NCI-H345 treated with DMSO at 0.1 percent for 48 hours (cell line): ENCODE measurements around the gene RUNX3.

Source experiments
- DNase-seq: peaks from one replicate; lab custom pipeline; 2025; ENCODE audit not compliant: unreplicated experiment; lab: John Stamatoyannopoulos, UW

The RUNX3 gene

DNA sequence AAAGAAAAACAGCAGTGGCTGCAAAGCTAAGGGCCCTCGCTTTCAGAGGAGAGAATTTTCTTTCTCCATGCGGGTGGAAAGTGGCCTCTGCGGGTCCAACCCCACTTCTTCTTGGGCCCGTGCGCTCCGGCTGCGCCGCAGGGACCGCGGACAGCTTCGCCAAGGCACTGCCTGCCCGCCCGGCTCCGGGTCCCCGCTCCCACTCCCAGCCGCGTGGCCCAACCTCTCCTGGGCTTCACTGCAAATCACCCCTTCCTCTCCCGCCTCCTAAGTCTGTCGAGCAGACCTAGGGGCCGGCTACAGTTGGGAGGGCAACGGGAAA, 1.0 kb upstream of the RUNX3 start:
- DNase-seq, result no peak

DNA sequence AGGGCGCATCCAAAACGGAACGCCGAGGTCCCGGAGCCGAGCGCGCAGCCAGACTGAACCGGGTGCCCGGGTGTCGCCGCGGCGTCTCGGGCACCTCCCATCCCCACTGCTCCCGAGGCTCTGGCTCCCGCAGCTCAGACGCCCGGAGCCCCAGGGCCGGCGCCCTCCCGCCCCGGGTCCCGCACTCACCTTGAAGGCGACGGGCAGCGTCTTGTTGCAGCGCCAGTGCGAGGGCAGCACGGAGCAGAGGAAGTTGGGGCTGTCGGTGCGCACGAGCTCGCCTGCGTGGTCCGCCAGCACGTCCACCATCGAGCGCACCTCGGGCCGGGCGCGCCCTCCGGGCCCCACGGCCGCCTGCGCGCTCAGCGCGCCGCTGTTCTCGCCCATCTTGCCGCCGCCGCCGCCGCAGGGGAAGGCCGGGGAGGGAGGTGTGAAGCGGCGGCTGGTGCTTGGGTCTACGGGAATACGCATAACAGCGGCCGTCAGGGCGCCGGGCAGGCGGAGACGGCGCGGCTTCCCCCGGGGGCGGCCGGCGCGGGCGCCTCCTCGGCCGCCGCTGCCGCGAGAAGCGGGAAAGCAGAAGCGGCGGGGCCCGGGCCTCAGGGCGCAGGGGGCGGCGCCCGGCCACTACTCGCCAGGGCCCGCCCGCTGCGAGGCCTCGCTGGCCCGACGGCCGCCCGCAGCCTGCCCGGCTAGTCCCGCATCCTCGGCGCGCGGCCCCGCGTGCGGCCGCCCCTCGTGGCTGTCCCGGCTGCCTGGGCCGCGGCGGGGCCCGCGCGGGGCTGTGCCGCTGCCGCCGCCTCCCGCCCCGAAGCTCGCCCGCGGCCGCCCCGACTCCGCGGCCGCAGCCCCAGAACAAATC, 447 bp downstream of the RUNX3 start:
- DNase-seq, result no peak

DNA sequence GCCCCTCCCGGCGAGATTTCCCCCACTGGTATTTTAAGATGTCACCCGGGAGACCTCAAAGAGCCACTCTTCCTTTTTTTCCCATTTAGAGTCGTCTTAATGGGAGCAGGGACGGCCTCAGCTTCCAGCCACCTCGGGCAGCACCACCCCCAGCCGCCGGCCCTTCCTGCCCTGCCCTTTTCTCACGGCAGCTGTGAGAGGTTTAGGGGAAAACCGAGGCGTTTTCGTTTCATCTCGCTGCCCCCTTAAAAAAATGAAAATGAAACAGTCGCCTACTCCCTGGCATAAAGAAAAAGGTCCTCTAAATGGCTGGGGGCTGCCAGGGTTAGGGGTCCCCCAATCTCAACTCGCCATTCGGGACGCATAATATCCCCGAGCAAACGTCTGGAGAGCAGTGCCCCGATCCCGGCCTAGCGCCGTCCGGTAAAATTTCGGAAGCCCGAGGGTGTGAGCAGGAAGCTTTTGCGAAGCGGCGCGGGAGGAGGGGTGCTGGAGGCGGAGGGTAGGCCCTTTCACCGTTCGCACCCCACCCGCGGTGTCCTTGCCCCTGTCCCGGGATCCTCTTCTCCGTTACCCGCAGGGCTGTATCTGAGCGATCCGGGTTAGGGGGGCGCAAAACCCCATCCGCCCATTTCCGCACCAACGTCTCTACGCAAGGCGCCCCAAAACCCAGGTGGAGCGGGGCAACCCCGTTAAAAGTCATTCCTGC, 1.2 kb downstream of the RUNX3 start:
- DNase-seq, result no peak

GRCh38 chr1:24927988-24928688, 1.9 kb downstream of the RUNX3 start:
- DNase-seq, result no peak

DNA sequence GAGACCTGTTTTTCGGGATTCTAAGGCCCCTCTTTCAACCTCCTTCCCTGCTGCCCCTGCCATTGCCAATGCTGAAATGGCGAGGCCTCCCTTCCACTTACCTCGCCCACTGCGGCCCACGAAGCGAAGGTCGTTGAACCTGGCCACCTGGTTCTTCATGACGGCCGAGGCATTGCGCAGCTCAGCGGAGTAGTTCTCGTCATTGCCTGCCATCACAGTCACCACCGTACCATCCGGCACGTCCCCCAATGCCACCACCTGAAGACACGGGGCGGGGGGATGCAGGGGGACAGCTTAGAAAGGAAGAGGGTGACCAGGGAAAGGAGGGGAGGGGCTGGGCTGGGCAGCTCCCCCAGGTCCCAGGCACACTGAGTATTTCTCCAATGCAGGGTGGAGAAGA, 2.6 kb downstream of the RUNX3 start:
- no peak for DNase-seq

DNA sequence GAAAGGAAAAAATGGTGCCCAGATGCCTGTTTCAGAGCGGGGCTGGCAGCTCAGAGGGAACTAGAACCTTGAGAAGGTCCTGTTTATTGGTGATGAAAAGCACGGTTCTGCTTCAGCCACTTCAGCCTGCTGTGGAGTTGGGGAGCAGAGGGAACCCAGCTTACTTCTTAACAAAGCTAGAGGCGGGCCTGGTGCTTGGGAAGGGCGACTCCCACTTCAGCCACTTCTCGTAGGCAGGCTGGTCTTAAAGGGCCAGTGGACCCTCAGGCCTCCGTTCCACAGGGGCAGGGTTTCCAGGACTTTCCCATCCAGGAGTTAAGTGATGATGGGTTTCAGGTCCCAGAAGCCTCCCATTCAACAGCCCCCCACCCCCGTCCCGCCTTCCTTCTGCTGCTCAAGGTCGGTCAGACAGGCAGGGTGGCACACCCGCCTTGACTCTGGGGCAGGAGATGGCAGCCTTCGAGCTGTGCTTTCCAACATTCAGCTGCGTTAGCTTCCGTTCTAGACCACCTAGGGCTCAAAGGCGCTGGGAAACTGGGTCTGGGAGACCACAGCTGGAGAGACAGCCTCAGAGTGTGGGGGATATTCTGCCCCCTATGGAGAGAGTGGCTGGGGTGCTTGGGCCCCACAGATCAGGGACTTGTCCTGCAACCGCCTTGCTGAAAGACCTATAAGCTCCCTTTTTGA, 3.4 kb downstream of the RUNX3 start:
- DNase-seq, result no peak

DNA sequence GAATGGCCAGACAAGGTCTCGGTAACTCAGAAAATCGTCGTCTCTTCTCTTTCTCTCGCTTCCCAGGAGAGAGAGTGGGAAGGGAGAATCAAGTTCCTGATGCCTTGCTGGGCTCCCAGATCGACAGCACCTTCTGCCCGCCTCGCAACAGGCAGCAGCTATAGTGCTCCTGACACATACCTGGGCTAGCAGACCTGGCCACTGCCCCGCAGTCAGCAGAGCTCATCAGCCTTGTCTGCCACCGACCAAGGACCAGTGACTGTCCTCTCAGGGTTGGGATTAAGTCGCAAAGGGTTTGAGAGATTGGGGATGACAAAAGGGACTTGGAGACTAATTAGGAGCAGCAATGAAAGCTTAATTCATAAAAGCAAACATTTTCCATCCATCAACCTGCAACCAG, 4.1 kb downstream of the RUNX3 start:
- no peak for DNase-seq

- DNase-seq, result no peak
Measured at GRCh38 chr1:24925082-24925779, 4.8 kb downstream of the RUNX3 start.

GRCh38 chr1:24923485-24924113, 6.5 kb downstream of the RUNX3 start:
- no peak for DNase-seq

GRCh38 chr1:24921938-24922662, 8.0 kb downstream of the RUNX3 start:
- DNase-seq, result no peak

DNA sequence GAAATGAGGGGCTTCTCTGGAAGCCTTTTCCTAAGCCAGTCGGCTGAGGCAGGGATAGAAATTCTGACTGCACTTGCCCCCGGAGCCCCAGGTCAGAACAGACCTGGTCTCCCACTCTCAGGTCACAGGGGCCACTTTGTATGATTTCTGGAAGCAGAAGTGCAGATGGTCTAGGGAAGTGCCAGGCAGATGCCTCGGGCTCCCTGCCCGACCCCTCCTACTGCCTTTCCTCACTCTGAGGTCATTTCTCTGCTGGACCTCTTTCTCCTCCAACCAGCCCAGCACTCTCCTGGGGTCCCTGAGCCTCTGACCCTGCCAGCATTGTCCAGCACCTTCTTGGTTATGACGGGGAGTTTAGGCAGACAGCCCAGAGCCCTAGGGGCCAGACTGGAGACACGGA, 8.7 kb downstream of the RUNX3 start:
- DNase-seq, result no peak

GRCh38 chr1:24920533-24920925, 9.5 kb downstream of the RUNX3 start:
- no peak for DNase-seq

DNA sequence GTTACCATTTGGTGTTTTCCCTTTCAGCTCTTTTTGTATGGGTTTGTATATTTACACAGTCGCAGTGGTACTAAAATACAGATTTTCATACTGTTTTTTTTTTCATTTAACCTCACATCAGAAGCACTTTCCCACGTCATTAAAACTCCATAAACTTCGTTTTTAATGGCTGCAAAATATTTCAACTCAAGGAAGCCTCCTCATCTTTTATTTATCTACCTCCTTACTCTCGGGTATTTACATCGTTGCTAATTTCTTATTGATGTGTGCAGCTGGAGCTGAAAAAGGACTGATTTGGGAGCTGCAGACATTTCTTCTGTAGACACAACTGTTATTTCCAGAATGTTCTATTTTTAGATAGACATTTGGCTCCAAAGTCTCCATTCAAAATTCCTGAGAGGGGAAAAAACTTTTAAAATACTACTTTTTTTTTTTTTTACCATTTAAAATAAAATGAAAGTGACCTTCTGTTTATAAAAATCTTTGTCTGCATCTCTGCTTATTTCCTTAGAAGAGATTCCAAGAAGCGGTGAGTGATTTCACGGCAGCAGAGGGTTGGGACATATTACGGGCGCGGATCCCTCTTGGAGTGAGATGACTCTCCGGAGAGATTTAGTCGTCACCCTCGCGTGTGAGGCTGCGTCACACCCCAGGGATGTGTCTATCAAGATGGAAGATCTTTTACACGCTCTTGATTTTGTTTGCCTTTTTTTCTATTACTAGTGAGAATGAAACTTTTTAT, 10.1 kb downstream of the RUNX3 start:
- no peak for DNase-seq

DNA sequence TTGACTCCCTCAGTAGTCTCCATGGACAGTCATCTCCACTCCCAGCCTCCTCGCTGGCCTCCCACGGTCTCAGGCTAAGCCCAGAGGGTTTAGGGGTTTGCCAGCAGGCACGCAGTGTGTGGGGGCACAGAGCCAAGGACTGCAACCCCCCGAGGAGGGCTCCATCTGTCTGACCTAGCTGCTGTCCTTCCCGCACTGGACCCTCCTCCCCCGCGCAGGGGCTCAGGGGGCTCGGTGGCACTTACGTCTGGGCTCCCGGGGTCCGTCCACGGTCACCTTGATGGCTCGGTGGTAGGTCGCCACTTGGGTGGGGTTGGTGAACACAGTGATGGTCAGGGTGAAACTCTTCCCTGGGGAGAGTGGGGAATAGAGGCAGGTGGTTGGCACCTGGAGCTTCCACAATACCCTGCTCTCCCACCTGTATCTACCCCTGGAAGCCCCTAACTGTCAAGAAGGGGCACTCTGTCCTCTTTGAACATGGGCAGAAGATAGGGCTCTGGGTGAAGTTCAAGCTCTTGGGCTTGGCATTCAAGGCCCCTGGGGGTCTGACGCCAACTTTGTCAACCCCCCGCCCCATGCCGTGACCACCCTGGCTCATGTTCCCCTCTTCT, 11.0 kb downstream of the RUNX3 start:
- DNase-seq, result no peak

GRCh38 chr1:24918370-24918769, 11.7 kb downstream of the RUNX3 start:
- DNase-seq, result no peak

DNA sequence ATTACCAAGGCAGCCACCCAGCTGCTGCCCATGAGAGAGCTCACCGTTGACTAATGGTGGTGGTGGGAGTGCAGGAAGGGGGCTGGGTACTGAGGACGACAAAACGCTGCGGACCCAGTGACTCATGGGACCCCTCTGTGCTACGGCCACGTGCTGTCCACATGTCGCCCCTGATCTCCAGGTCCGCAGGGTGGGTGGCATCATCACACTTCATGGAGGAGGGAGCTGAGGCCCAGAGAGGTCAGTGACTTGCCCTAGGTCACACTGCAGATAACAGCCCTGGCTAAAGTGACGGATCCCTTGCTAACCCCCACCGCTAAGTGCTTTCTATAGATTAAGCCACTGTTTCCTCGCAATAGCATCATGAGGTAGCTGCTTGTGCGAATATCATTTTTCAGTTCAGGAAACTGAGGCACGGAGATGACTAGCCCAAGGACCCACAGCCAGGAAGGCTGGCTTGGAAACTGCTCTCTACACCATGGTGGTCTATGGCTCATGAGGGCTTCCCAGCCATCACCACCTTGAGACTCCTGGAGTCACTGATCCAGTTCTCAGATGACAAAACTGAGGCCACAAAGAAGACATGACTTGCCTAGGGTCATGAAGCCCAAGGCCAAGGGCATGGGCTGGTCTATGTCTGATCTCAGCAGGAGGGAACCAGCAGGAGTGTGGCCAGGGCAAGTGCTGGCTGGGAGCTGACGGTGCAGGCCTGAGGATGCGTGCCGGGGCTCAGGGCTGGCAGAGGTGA, 12.6 kb downstream of the RUNX3 start:
- DNase-seq, result no peak

DNA sequence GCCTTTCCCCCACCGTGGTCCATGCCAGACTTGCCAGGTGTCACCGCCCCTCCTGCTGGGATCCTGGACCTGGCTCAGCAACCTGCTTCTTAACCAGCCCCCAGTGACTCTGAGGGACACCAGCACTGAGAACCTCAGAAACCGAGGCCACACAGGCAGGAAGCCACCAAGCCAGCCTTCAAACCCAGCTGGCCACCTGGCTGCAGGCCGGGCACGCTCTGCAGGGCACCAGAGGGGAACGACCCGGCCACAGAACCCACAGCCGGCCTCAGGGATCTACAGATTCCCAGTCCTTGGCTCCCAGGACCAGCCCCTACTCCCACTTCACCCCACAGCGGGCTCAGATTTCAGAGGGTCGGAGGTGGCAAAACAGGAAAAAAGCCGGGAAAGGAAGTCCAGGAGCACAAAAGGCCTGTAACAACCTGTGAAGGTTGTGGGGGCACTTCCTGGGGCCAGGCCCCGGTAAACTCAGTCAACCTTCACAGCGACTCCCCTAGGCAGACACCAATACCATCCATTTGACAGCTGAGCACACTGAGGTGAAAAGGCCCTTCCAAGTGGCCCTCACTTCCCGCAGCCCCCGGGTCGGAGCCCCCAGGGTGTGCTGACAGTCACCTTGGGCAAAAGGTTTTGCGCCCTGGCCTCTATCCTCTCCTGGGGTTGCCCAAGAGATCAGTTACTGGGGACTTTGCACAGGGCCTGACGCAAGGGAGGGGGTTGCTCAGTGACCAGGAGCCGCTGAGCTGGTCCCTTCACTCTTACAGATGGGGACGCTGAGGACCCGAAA, 14.1 kb downstream of the RUNX3 start:
- DNase-seq, result no peak
